WTC11 (cell line): ENCODE results near the gene CRYBG3. TPM values are rescaled to one million over a fixed set of nuclear protein-coding genes. Genes with fewer than 3 reads are reported as not detected.

Source experiments
- ATAC-seq: fragments of 200-7000 bp; cut with Tn5 transposase; 2 replicates; pipeline ENCODE4 v1.10.0; 2021; ENCODE audit warnings: mild to moderate bottlenecking, moderate library complexity
- CTCF ChIA-PET: fragments of 300-600 bp; sonication (Branson Sonifier 250); formaldehyde crosslinking; loops from one replicate; lab custom pipeline; 2021; ENCODE audit warnings: antibody characterized with exemption; lab: Charles Lee
- POLR2A ChIA-PET: fragments of 350-600 bp; sonication (Branson Sonifier 250); formaldehyde crosslinking; loops from one replicate; lab custom pipeline; 2021; ENCODE audit warnings: antibody characterized with exemption; lab: Charles Lee
- DNase-seq: peaks from one replicate; pipeline ENCODE4 v3.0.0; 2021; ENCODE audit warnings: low spot score
- H3K27ac Mint-ChIP-seq: 2 replicates; pipeline ENCODE4 v1.8.0; 2021; ENCODE audit warnings: mixed read lengths
- H3K27me3 Mint-ChIP-seq: 2 replicates; pipeline ENCODE4 v1.8.0; 2021; ENCODE audit warnings: low read depth, mild to moderate bottlenecking, moderate library complexity, mixed read lengths
- H3K36me3 Mint-ChIP-seq: 2 replicates; pipeline ENCODE4 v1.8.0; 2021; ENCODE audit warnings: mixed read lengths
- H3K4me1 Mint-ChIP-seq: 2 replicates; pipeline ENCODE4 v1.8.0; 2022; ENCODE audit warnings: mixed read lengths
- H3K4me3 Mint-ChIP-seq: 2 replicates; pipeline ENCODE4 v1.8.0; 2021; ENCODE audit warnings: mild to moderate bottlenecking, moderate library complexity, mixed read lengths
- H3K9me3 Mint-ChIP-seq: 2 replicates; pipeline ENCODE4 v1.8.0; 2021; ENCODE audit warnings: mixed read lengths
- E2F1 ChIP-seq: sonication (generic); formaldehyde crosslinking; IDR thresholded peaks from 2 replicates; pipeline ENCODE4 v1.8.0; 2022; ENCODE audit warnings: mild to moderate bottlenecking, missing genetic modification reagents
- ELF4 ChIP-seq: sonication (generic); formaldehyde crosslinking; IDR thresholded peaks from 2 replicates; pipeline ENCODE4 v1.8.1; 2022; ENCODE audit warnings: low read depth, mild to moderate bottlenecking, moderate library complexity, missing genetic modification reagents
- FOXK1 ChIP-seq: sonication (generic); formaldehyde crosslinking; IDR thresholded peaks from 2 replicates; pipeline ENCODE4 v1.8.0; 2022; ENCODE audit warnings: mild to moderate bottlenecking, moderate library complexity, missing genetic modification reagents
- FOXP1 ChIP-seq: sonication (generic); formaldehyde crosslinking; IDR thresholded peaks from 2 replicates; pipeline ENCODE4 v1.8.0; 2022; ENCODE audit warnings: missing genetic modification reagents, mild to moderate bottlenecking, moderate library complexity, borderline replicate concordance
- JUN ChIP-seq: sonication (generic); formaldehyde crosslinking; IDR thresholded peaks from 2 replicates; pipeline ENCODE4 v1.8.0; 2023; ENCODE audit warnings: mild to moderate bottlenecking, missing genetic modification reagents
- NFYB ChIP-seq: sonication (generic); formaldehyde crosslinking; conservative IDR thresholded peaks from 2 replicates; pipeline ENCODE4 v1.8.0; 2022; ENCODE audit warnings: low read depth, missing genetic modification reagents
- NR2C2 ChIP-seq: sonication (generic); formaldehyde crosslinking; IDR thresholded peaks from 2 replicates; pipeline ENCODE4 v1.8.0; 2022; ENCODE audit warnings: mild to moderate bottlenecking, missing genetic modification reagents
- RELA ChIP-seq: sonication (generic); formaldehyde crosslinking; IDR thresholded peaks from 2 replicates; pipeline ENCODE4 v1.8.1; 2022; ENCODE audit warnings: missing genetic modification reagents, mild to moderate bottlenecking, borderline replicate concordance
- STAT6 ChIP-seq: sonication (generic); formaldehyde crosslinking; conservative IDR thresholded peaks from 2 replicates; pipeline ENCODE4 v1.8.1; 2023; ENCODE audit warnings: mild to moderate bottlenecking, low read depth, missing genetic modification reagents, moderate library complexity
- ZNF121 ChIP-seq: sonication (generic); formaldehyde crosslinking; IDR thresholded peaks from 2 replicates; pipeline ENCODE4 v1.8.0; 2023; ENCODE audit warnings: missing genetic modification reagents
- ZNF232 ChIP-seq: sonication (generic); formaldehyde crosslinking; IDR thresholded peaks from 2 replicates; pipeline ENCODE4 v1.8.0; 2022; ENCODE audit warnings: mild to moderate bottlenecking, missing genetic modification reagents
- ZNF317 ChIP-seq: sonication (generic); formaldehyde crosslinking; IDR thresholded peaks from 2 replicates; pipeline ENCODE4 v1.8.1; 2023; ENCODE audit warnings: low read depth, mild to moderate bottlenecking, moderate library complexity, missing genetic modification reagents, borderline replicate concordance
- total RNA-seq: library from RNA; stranded (reverse); gene quantifications from 3 replicates; pipeline ENCODE4 v1.2.3, GENCODE V29; 2021
- TF ChIP-seq, protein P1 (sequence below): sonication (generic); formaldehyde crosslinking; IDR thresholded peaks from 2 replicates; pipeline ENCODE4 v1.8.1; 2022; ENCODE audit warnings: mild to moderate bottlenecking, missing genetic modification reagents, moderate library complexity, borderline replicate concordance
- TF ChIP-seq, protein P2 (sequence below): fragments of 250-450 bp; sonication (Bioruptor Pico); IDR thresholded peaks from 2 replicates; pipeline ENCODE4 v1.9.0; 2021; ENCODE audit warnings: moderate library complexity, mild to moderate bottlenecking, inconsistent platforms, borderline replicate concordance
- TF ChIP-seq, protein P3 (sequence below): sonication (generic); formaldehyde crosslinking; IDR thresholded peaks from 2 replicates; pipeline ENCODE4 v1.8.1; 2023; ENCODE audit warnings: mild to moderate bottlenecking, missing genetic modification reagents
- TF ChIP-seq, protein P4 (sequence below): sonication (generic); formaldehyde crosslinking; IDR thresholded peaks from 2 replicates; pipeline ENCODE4 v1.8.0; 2022; ENCODE audit warnings: missing genetic modification reagents

Gene CRYBG3
- total RNA-seq, 1 experiment from 2014 or later = 13.6 TPM

- TF ChIP-seq JUN = no peak
- TF ChIP-seq ZNF121 (CRISPR knock-in tag) = no peak
- TF ChIP-seq, protein P1, sequence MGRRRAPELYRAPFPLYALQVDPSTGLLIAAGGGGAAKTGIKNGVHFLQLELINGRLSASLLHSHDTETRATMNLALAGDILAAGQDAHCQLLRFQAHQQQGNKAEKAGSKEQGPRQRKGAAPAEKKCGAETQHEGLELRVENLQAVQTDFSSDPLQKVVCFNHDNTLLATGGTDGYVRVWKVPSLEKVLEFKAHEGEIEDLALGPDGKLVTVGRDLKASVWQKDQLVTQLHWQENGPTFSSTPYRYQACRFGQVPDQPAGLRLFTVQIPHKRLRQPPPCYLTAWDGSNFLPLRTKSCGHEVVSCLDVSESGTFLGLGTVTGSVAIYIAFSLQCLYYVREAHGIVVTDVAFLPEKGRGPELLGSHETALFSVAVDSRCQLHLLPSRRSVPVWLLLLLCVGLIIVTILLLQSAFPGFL (CRISPR knock-in tag) = no peak
- TF ChIP-seq, protein P2, sequence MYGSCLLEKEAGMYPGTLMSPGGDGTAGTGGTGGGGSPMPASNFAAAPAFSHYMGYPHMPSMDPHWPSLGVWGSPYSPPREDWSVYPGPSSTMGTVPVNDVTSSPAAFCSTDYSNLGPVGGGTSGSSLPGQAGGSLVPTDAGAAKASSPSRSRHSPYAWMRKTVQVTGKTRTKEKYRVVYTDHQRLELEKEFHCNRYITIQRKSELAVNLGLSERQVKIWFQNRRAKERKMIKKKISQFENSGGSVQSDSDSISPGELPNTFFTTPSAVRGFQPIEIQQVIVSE = no peak
- TF ChIP-seq FOXK1 (CRISPR knock-in tag) = no peak
- TF ChIP-seq RELA (CRISPR knock-in tag) = no peak
- no peak for TF ChIP-seq STAT6 (CRISPR knock-in tag)
- TF ChIP-seq ZNF317 = no peak
- TF ChIP-seq, protein P3, sequence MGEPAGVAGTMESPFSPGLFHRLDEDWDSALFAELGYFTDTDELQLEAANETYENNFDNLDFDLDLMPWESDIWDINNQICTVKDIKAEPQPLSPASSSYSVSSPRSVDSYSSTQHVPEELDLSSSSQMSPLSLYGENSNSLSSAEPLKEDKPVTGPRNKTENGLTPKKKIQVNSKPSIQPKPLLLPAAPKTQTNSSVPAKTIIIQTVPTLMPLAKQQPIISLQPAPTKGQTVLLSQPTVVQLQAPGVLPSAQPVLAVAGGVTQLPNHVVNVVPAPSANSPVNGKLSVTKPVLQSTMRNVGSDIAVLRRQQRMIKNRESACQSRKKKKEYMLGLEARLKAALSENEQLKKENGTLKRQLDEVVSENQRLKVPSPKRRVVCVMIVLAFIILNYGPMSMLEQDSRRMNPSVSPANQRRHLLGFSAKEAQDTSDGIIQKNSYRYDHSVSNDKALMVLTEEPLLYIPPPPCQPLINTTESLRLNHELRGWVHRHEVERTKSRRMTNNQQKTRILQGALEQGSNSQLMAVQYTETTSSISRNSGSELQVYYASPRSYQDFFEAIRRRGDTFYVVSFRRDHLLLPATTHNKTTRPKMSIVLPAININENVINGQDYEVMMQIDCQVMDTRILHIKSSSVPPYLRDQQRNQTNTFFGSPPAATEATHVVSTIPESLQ = no peak
- TF ChIP-seq ZNF232 = no peak
- TF ChIP-seq FOXP1 = no peak
- TF ChIP-seq NFYB (CRISPR knock-in tag) = no peak
- Mint-ChIP-seq H3K36me3 (peaks cover 10% of the 10 kb centered on the region; the same call in 1 of the 2 replicates), H3K27ac (no peak overlapping the region), H3K27me3 (no peaks in the 10 kb centered on the region), H3K4me3 (no peak overlapping the region), H3K4me1 (peaks cover 12% of the 10 kb centered on the region), H3K9me3 (no peaks in the 10 kb centered on the region)
- CTCF ChIA-PET = no interaction called here
- POLR2A ChIA-PET = no interaction called here
- DNase-seq = no peak
- ATAC-seq = no peak
Measured at GRCh38 chr3:97948351-97949109, 126.7 kb downstream of the CRYBG3 start.

GRCh38 chr3:97949110-97949485, 127.3 kb downstream of the CRYBG3 start:
- DNase-seq (no peak), ATAC-seq (no peak)
- H3K4me1 Mint-ChIP-seq = peaks cover 12% of the 10 kb centered on the region
- CTCF ChIA-PET = no interaction called here
- POLR2A ChIA-PET = no interaction called here
- H3K9me3 Mint-ChIP-seq = no peaks in the 10 kb centered on the region
- TF ChIP-seq, protein P4, sequence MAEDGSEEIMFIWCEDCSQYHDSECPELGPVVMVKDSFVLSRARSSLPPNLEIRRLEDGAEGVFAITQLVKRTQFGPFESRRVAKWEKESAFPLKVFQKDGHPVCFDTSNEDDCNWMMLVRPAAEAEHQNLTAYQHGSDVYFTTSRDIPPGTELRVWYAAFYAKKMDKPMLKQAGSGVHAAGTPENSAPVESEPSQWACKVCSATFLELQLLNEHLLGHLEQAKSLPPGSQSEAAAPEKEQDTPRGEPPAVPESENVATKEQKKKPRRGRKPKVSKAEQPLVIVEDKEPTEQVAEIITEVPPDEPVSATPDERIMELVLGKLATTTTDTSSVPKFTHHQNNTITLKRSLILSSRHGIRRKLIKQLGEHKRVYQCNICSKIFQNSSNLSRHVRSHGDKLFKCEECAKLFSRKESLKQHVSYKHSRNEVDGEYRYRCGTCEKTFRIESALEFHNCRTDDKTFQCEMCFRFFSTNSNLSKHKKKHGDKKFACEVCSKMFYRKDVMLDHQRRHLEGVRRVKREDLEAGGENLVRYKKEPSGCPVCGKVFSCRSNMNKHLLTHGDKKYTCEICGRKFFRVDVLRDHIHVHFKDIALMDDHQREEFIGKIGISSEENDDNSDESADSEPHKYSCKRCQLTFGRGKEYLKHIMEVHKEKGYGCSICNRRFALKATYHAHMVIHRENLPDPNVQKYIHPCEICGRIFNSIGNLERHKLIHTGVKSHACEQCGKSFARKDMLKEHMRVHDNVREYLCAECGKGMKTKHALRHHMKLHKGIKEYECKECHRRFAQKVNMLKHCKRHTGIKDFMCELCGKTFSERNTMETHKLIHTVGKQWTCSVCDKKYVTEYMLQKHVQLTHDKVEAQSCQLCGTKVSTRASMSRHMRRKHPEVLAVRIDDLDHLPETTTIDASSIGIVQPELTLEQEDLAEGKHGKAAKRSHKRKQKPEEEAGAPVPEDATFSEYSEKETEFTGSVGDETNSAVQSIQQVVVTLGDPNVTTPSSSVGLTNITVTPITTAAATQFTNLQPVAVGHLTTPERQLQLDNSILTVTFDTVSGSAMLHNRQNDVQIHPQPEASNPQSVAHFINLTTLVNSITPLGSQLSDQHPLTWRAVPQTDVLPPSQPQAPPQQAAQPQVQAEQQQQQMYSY (CRISPR knock-in tag) = no peak
- no peak for TF ChIP-seq E2F1
- no peak for TF ChIP-seq ELF4
- no peak for TF ChIP-seq NR2C2 (CRISPR knock-in tag)
- H3K27me3 Mint-ChIP-seq = no peaks in the 10 kb centered on the region
- no peak overlapping the region for H3K27ac Mint-ChIP-seq
- no peak overlapping the region for H3K4me3 Mint-ChIP-seq
- peaks cover 10% of the 10 kb centered on the region; the same call in 1 of the 2 replicates for H3K36me3 Mint-ChIP-seq
